ENCODE results near the gene NBR1.
"Not testable (repeated sequence)": the region's sequence is repeated elsewhere in the genome, so short reads cannot be mapped to it uniquely, and the experiment has no call there.

NBR1 gene

DNA sequence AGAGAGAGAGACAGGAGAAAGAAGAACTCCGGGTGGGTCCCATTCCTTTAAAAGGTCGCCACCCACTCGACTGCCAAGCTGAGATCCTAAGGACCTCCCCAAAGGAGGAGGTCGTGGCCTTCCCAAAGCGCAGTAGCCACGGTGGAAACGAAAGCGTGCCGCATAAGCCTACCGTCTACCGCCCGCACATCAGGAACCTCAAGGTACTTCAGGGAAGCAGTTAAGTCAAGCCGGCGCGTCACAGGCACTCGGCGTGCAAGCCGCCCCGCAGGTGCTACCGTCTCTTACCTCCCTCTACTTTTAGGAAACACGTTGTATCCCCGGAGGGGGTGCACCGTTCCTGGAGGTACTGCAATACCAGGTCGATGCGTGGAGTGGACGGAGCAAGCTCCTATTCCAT lies 68.6 kb downstream of the NBR1 start:
- DNase-seq (ENCODE audit: low read depth in 1 of 2, low spot score in 1 of 2); H3K27ac ChIP-seq (replicated peaks); H3K4me3 ChIP-seq (replicated peaks; ENCODE audit: insufficient read depth, low read length); H3K27me3 ChIP-seq (ENCODE audit: insufficient read depth, poor library complexity, severe bottlenecking): not testable (repeated sequence)

GRCh38 chr17:43240596-43241352 lies 69.8 kb downstream of the NBR1 start:
- DNase-seq (ENCODE audit: low read depth in 1 of 2, low spot score in 1 of 2); H3K27ac ChIP-seq (replicated peaks); H3K4me3 ChIP-seq (replicated peaks; ENCODE audit: insufficient read depth, low read length); H3K27me3 ChIP-seq (ENCODE audit: insufficient read depth, poor library complexity, severe bottlenecking): not testable (repeated sequence)

GRCh38 chr17:43246456-43246855 lies 75.4 kb downstream of the NBR1 start:
- DNase-seq (ENCODE audit: low read depth in 1 of 2, low spot score in 1 of 2); H3K27ac ChIP-seq (replicated peaks); H3K27me3 ChIP-seq (ENCODE audit: insufficient read depth, poor library complexity, severe bottlenecking); H3K4me3 ChIP-seq (replicated peaks; ENCODE audit: insufficient read depth, low read length): not testable (repeated sequence)

All from HL-60 (cell line).